ENCODE measurements around the gene OR8J1. TPM values are rescaled to one million over a fixed set of nuclear protein-coding genes. Genes with fewer than 3 reads are reported as not detected.
A peak's percentile ranks its signal among the peaks of the same experiment; 100 is the strongest.

The OR8J1 gene
- not detected for total RNA-seq
- long read RNA-seq = 0 reads

- TF ChIP-seq CTCF (IDR thresholded peaks at IDR 0.05) = no peak
- DNase-seq = no peak
- intact Hi-C loops (cut with DNase I) = no loop called here
- Histone ChIP-seq H3K9me3 (no peaks in the 10 kb centered on the region), H3K27ac (no peak within 1 kb of the TSS), H3K27me3 (no peaks in the 10 kb centered on the region), H3K4me1 (no peaks in the 10 kb centered on the region), H3K36me3 (no peaks in the 10 kb centered on the region), H3K4me3 (no peak within 1 kb of the TSS)
- no peak for ATAC-seq
Observed at GRCh38 chr11:56353991-56354390, at the start of gene OR8J1. Gene OR8J1, plus strand, starts transcription at chr11:56354291. Its CDS starts 5,956 bp downstream, at chr11:56360247.

GRCh38 chr11:56307836-56308235, 46.3 kb upstream of the OR8J1 start:
- TF ChIP-seq CTCF (IDR thresholded peaks at IDR 0.05) = no peak
- no peak for DNase-seq
- peak; percentile 32 for ATAC-seq
- Histone ChIP-seq H3K27ac (no peak overlapping the region), H3K36me3 (no peaks in the 10 kb centered on the region), H3K27me3 (no peaks in the 10 kb centered on the region), H3K9me3 (peaks cover 8% of the 10 kb centered on the region), H3K4me3 (no peak overlapping the region), H3K4me1 (no peaks in the 10 kb centered on the region)
- intact Hi-C loops (cut with DNase I) = no loop called here

- Histone ChIP-seq H3K4me1 (no peaks in the 10 kb centered on the region), H3K36me3 (no peaks in the 10 kb centered on the region), H3K27ac (no peak within 1 kb of the TSS), H3K9me3 (no peaks in the 10 kb centered on the region), H3K4me3 (no peak within 1 kb of the TSS), H3K27me3 (no peaks in the 10 kb centered on the region)
- TF ChIP-seq CTCF (IDR thresholded peaks at IDR 0.05) = no peak
- intact Hi-C loops (cut with DNase I) = no loop called here
- no peak for ATAC-seq
- DNase-seq = no peak
Observed at GRCh38 chr11:56314844-56315243, 39.2 kb upstream of the OR8J1 start, which contains the start of gene OR8K3. Gene OR8K3, plus strand, starts transcription at chr11:56315144. Its CDS starts 3,163 bp downstream, at chr11:56318307.

- Histone ChIP-seq H3K4me1 (no peaks in the 10 kb centered on the region), H3K4me3 (no peak overlapping the region), H3K27me3 (no peaks in the 10 kb centered on the region), H3K9me3 (no peaks in the 10 kb centered on the region), H3K36me3 (no peaks in the 10 kb centered on the region), H3K27ac (no peak overlapping the region)
- ATAC-seq (peak; percentile 41), DNase-seq (no peak)
- intact Hi-C loops (cut with DNase I) = no loop called here
- no peak for TF ChIP-seq CTCF (IDR thresholded peaks at IDR 0.05)
Observed at GRCh38 chr11:56331861-56332491, 22.1 kb upstream of the OR8J1 start.

- Histone ChIP-seq H3K27ac (no peak overlapping the region), H3K4me1 (no peaks in the 10 kb centered on the region), H3K9me3 (no peaks in the 10 kb centered on the region), H3K36me3 (no peaks in the 10 kb centered on the region), H3K27me3 (no peaks in the 10 kb centered on the region), H3K4me3 (no peak overlapping the region)
- ATAC-seq (no peak), DNase-seq (no peak)
- intact Hi-C loops (cut with DNase I) = no loop called here
- no peak for TF ChIP-seq CTCF (IDR thresholded peaks at IDR 0.05)
Observed at GRCh38 chr11:56333156-56333555, 20.9 kb upstream of the OR8J1 start.

- Histone ChIP-seq H3K27me3 (no peaks in the 10 kb centered on the region), H3K9me3 (no peaks in the 10 kb centered on the region), H3K4me3 (no peak overlapping the region), H3K4me1 (no peaks in the 10 kb centered on the region), H3K36me3 (no peaks in the 10 kb centered on the region), H3K27ac (no peak overlapping the region)
- DNase-seq (no peak), ATAC-seq (no peak)
- TF ChIP-seq CTCF (IDR thresholded peaks at IDR 0.05) = no peak
- intact Hi-C loops (cut with DNase I) = no loop called here
Observed at GRCh38 chr11:56340289-56340688, 13.8 kb upstream of the OR8J1 start.

Measured in upper lobe of right lung (tissue), 1 donor.